Germinal center (tissue), 1 donor: ENCODE measurements around the gene SERPINB8.

Experiments
- DNase-seq: peaks from one replicate; pipeline ENCODE4 v3.0.0; 2012; ENCODE audit warnings: mixed read lengths, low spot score

Gene SERPINB8

GRCh38 chr18:63964908-63965307 lies 5.0 kb upstream of the SERPINB8 start:
- no peak for DNase-seq

- no peak for DNase-seq
Measured at GRCh38 chr18:63965716-63966330, 4.1 kb upstream of the SERPINB8 start.

GRCh38 chr18:63970809-63971205 lies 926 bp downstream of the SERPINB8 start:
- no peak for DNase-seq

GRCh38 chr18:63971320-63972001 lies 1.6 kb downstream of the SERPINB8 start:
- no peak for DNase-seq

GRCh38 chr18:63972002-63972376 lies 2.1 kb downstream of the SERPINB8 start:
- DNase-seq, result no peak

- DNase-seq, result no peak
Measured at GRCh38 chr18:63974991-63975390, 5.1 kb downstream of the SERPINB8 start.

- DNase-seq, result no peak
Measured at GRCh38 chr18:63975628-63976027, 5.7 kb downstream of the SERPINB8 start.

GRCh38 chr18:63977040-63977439 lies 7.2 kb downstream of the SERPINB8 start:
- DNase-seq, result no peak

- peak; percentile 55 for DNase-seq
Measured at GRCh38 chr18:63979409-63979920, 9.6 kb downstream of the SERPINB8 start.

GRCh38 chr18:63980027-63980426 lies 10.1 kb downstream of the SERPINB8 start:
- no peak for DNase-seq

GRCh38 chr18:63980896-63981460 lies 11.1 kb downstream of the SERPINB8 start:
- no peak for DNase-seq

- no peak for DNase-seq
Measured at GRCh38 chr18:63981719-63982118, 11.8 kb downstream of the SERPINB8 start.

- DNase-seq, result no peak
Measured at GRCh38 chr18:63982361-63982760, 12.5 kb downstream of the SERPINB8 start.

- DNase-seq, result no peak
Measured at GRCh38 chr18:63986885-63987284, 17.0 kb downstream of the SERPINB8 start.

- DNase-seq, result no peak
Measured at GRCh38 chr18:63987743-63988142, 17.9 kb downstream of the SERPINB8 start.

- no peak for DNase-seq
Measured at GRCh38 chr18:63992751-63993150, 22.9 kb downstream of the SERPINB8 start.

- DNase-seq, result peak; percentile 41
Measured at GRCh38 chr18:63994783-63995399, 25.0 kb downstream of the SERPINB8 start.

GRCh38 chr18:63997041-63997440 lies 27.2 kb downstream of the SERPINB8 start:
- DNase-seq, result no peak

GRCh38 chr18:63997606-63998005 lies 27.7 kb downstream of the SERPINB8 start:
- no peak for DNase-seq

- no peak for DNase-seq
Measured at GRCh38 chr18:63999871-64000270, 30.0 kb downstream of the SERPINB8 start.

GRCh38 chr18:64002581-64002980 lies 32.7 kb downstream of the SERPINB8 start:
- DNase-seq, result no peak

GRCh38 chr18:64009305-64009704 lies 39.4 kb downstream of the SERPINB8 start:
- no peak for DNase-seq

- no peak for DNase-seq
Measured at GRCh38 chr18:64011513-64011912, 41.6 kb downstream of the SERPINB8 start.
